ENCODE measurements around the gene PRKD1.

DNA sequence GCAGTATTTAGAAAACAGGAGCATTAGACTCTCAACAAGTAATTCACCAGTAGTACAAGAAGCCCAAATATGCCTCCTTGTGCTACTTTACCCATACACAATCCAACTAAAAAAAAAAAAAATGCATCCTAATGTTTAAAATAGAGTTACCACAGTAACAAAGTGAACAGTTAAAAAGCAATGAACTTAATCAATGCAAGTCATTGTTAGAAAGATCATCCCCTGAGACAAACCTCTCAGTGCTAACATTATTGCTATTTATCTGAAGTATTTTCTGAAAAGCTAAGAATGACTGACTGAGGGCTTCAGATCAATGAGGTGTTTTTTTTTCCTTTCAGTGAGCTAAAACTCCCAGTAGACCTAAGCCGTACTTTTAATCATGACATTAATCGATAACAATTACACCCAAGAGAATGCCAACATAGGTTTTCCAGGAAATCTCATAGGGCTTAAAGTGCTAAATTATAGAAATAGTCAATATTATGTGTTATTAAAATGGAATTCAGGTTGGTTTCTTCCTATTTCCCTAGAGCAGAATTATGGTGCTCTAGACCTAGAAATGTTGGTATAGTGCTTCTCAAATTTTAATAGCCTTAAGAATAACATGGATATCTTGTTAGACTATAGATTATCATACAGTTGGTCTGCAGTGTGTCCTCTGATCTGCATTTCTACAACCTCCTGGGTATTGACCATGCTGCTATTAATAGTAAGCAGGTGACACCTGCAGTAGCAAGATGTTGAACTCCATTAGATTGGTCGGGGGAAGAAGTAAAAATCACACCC lies 123.0 kb downstream of the PRKD1 start:
- no peak for TF ChIP-seq HOXA5 (CRISPR knock-in tag; IDR thresholded peaks at IDR 0.05)
- TF ChIP-seq, protein P1, sequence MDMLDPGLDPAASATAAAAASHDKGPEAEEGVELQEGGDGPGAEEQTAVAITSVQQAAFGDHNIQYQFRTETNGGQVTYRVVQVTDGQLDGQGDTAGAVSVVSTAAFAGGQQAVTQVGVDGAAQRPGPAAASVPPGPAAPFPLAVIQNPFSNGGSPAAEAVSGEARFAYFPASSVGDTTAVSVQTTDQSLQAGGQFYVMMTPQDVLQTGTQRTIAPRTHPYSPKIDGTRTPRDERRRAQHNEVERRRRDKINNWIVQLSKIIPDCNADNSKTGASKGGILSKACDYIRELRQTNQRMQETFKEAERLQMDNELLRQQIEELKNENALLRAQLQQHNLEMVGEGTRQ (IDR thresholded peaks at IDR 0.05; ENCODE audit: low read depth, low read length): no peak
- TF ChIP-seq, protein P1 (CRISPR knock-in tag; IDR thresholded peaks at IDR 0.05; ENCODE audit: borderline replicate concordance): no peak
- TF ChIP-seq SETDB1 (CRISPR knock-in tag; IDR thresholded peaks at IDR 0.05; ENCODE audit: borderline replicate concordance): no peak
- no peak for TF ChIP-seq ATF7 (IDR thresholded peaks at IDR 0.05)
- TF ChIP-seq ATF7 (CRISPR knock-in tag; IDR thresholded peaks at IDR 0.05): no peak
- TF ChIP-seq KAT2B (IDR thresholded peaks at IDR 0.05; ENCODE audit: borderline replicate concordance, low read depth, low read length): no peak

Measured in HepG2 (cell line).